Measurements from ENCODE around the gene HES4.

The HES4 gene

DNA sequence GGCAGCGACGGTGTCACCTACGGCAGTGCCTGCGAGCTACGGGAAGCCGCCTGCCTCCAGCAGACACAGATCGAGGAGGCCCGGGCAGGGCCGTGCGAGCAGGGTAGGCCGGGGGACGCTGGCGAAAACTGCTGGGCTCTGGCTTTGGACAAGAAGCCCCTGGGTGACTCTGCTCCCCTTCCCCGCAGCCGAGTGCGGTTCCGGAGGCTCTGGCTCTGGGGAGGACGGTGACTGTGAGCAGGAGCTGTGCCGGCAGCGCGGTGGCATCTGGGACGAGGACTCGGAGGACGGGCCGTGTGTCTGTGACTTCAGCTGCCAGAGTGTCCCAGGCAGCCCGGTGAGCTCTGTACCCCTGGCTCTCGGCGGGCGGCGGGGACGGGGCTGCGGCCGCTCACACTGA lies 44.0 kb upstream of the HES4 start:
- no peak overlapping the region for H3K27ac ChIP-seq (replicated peaks; ENCODE audit: low read length)
- H2AK5ac ChIP-seq (ENCODE audit: low read depth, low read length), result no peak overlapping the region
- H3K36me3 ChIP-seq (replicated peaks in 1 of 2; ENCODE audit: control insufficient read depth in 2 of 2, insufficient read depth in 2 of 2, low read length in 2 of 2), result peaks cover 47 to 66% of the 10 kb centered on the region in 2 donors
- no peak for DNase-seq (ENCODE audit: low spot score)
- H2BK12ac ChIP-seq (ENCODE audit: low read length), result no peak overlapping the region
- peaks cover 2 to 11% of the 10 kb centered on the region in 2 donors for H3K4me1 ChIP-seq (ENCODE audit: control insufficient read depth in 2 of 2, insufficient read depth in 1 of 2, low read depth in 1 of 2, low read length in 2 of 2)
- H3K4ac ChIP-seq (ENCODE audit: low read length), result no peak overlapping the region
- H3K79me1 ChIP-seq (ENCODE audit: low read depth, low read length), result peaks cover 34% of the 10 kb centered on the region
- H4K8ac ChIP-seq (ENCODE audit: low read depth, low read length), result no peak overlapping the region
- H3K14ac ChIP-seq (ENCODE audit: low read length), result no peak overlapping the region
- H3K4me2 ChIP-seq (ENCODE audit: insufficient read depth, low read length, poor library complexity, severe bottlenecking), result no peak overlapping the region
- no peak overlapping the region for H2BK5ac ChIP-seq (ENCODE audit: low read length)
- no peak overlapping the region for H4K91ac ChIP-seq (ENCODE audit: low read depth, low read length, poor library complexity)
- H3K9ac ChIP-seq (ENCODE audit: low read depth, low read length, poor library complexity), result no peak overlapping the region
- no peak overlapping the region for H2BK120ac ChIP-seq (ENCODE audit: low read depth, low read length)
- H2BK15ac ChIP-seq (ENCODE audit: low read length), result no peak overlapping the region
- H3K18ac ChIP-seq (ENCODE audit: low read length), result no peak overlapping the region
- H3K9me3 ChIP-seq (replicated peaks in 1 of 2; ENCODE audit: control insufficient read depth in 2 of 2, insufficient read depth in 1 of 2, low read depth in 1 of 2, low read length in 2 of 2), result no peaks in the 10 kb centered on the region
- H3K23ac ChIP-seq (ENCODE audit: low read depth, low read length, poor library complexity), result peak overlapping the region; percentile 31
- no peaks in the 10 kb centered on the region for H3K27me3 ChIP-seq (ENCODE audit: control insufficient read depth in 3 of 3, insufficient read depth in 3 of 3, low read depth in 1 of 3, low read length in 3 of 3)
- WGBS, 2 donors (ENCODE audit: extremely low coverage in 2 of 2, insufficient read length in 2 of 2, insufficient replicate concordance in 1 of 2), result no CpG with 5 or more reads among the region's 33 CpGs
- H3K4me3 ChIP-seq (ENCODE audit: low read length in 2 of 2), result no peak overlapping the region
- H2AFZ ChIP-seq (ENCODE audit: low read length), result no peak overlapping the region

DNA sequence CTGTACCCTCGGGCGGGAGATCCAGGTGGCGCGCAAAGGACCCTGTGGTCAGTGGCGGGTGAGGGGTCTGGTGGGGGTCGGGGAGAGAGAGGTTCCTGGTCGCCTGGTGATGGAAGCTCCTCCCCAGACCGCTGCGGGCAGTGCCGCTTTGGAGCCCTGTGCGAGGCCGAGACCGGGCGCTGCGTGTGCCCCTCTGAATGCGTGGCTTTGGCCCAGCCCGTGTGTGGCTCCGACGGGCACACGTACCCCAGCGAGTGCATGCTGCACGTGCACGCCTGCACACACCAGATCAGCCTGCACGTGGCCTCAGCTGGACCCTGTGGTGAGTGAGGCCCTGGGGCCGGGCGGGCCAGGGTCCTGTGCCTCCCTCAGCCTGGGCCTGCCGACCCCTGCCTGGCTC lies 43.5 kb upstream of the HES4 start:
- H2AK5ac ChIP-seq (ENCODE audit: low read depth, low read length), result no peak overlapping the region
- H3K79me1 ChIP-seq (ENCODE audit: low read depth, low read length), result peaks cover 34% of the 10 kb centered on the region
- H3K4me2 ChIP-seq (ENCODE audit: insufficient read depth, low read length, poor library complexity, severe bottlenecking), result no peak overlapping the region
- H2AFZ ChIP-seq (ENCODE audit: low read length), result no peak overlapping the region
- H2BK15ac ChIP-seq (ENCODE audit: low read length), result no peak overlapping the region
- H3K18ac ChIP-seq (ENCODE audit: low read length), result no peak overlapping the region
- no peak overlapping the region for H3K27ac ChIP-seq (replicated peaks; ENCODE audit: low read length)
- peak overlapping the region; percentile 75 for H2BK5ac ChIP-seq (ENCODE audit: low read length)
- no peaks in the 10 kb centered on the region for H3K9me3 ChIP-seq (replicated peaks in 1 of 2; ENCODE audit: control insufficient read depth in 2 of 2, insufficient read depth in 1 of 2, low read depth in 1 of 2, low read length in 2 of 2)
- H3K4me3 ChIP-seq (ENCODE audit: low read length in 2 of 2), result no peak overlapping the region
- peak overlapping the region; percentile 31 for H3K23ac ChIP-seq (ENCODE audit: low read depth, low read length, poor library complexity)
- no peak overlapping the region for H2BK12ac ChIP-seq (ENCODE audit: low read length)
- H3K36me3 ChIP-seq (replicated peaks in 1 of 2; ENCODE audit: control insufficient read depth in 2 of 2, insufficient read depth in 2 of 2, low read length in 2 of 2), result peaks cover 48 to 65% of the 10 kb centered on the region in 2 donors
- peak overlapping the region; percentile 60 for H3K9ac ChIP-seq (ENCODE audit: low read depth, low read length, poor library complexity)
- H3K4me1 ChIP-seq (ENCODE audit: control insufficient read depth in 2 of 2, insufficient read depth in 1 of 2, low read depth in 1 of 2, low read length in 2 of 2), result peaks cover 2 to 13% of the 10 kb centered on the region in 2 donors
- no peaks in the 10 kb centered on the region for H3K27me3 ChIP-seq (ENCODE audit: control insufficient read depth in 3 of 3, insufficient read depth in 3 of 3, low read depth in 1 of 3, low read length in 3 of 3)
- WGBS, 2 donors (ENCODE audit: extremely low coverage in 2 of 2, insufficient read length in 2 of 2, insufficient replicate concordance in 1 of 2), result no CpG with 5 or more reads among the region's 27 CpGs
- no peak overlapping the region for H3K14ac ChIP-seq (ENCODE audit: low read length)
- peak overlapping the region; percentile 43 for H4K8ac ChIP-seq (ENCODE audit: low read depth, low read length)
- H3K4ac ChIP-seq (ENCODE audit: low read length), result no peak overlapping the region
- no peak for DNase-seq (ENCODE audit: low spot score)
- H2BK120ac ChIP-seq (ENCODE audit: low read depth, low read length), result no peak overlapping the region
- H4K91ac ChIP-seq (ENCODE audit: low read depth, low read length, poor library complexity), result no peak overlapping the region

DNA sequence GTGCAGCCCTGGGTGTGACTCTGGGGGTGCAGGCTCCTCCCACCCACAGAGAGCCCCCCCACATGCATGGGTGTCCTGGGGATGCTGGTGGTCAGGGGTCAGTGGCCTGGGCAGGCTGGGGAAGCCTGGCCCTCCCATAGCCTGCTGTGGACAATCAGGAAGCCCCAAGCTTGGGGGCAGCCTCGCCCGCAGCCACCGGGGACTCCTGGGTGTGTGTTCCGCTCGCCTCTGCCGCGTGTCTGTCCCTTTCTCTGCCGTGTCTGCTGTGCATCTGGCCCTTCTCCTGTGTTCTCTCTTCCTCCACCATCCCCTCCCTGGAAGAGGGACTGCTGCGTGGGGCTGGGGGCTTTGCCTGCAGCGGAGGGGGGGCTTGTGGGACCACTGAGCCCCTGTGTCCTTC lies 42.9 kb upstream of the HES4 start:
- Histone ChIP-seq H3K27me3 (ENCODE audit: control insufficient read depth in 3 of 3, insufficient read depth in 3 of 3, low read depth in 1 of 3, low read length in 3 of 3) (no peaks in the 10 kb centered on the region), H3K4me1 (ENCODE audit: control insufficient read depth in 2 of 2, insufficient read depth in 1 of 2, low read depth in 1 of 2, low read length in 2 of 2) (peaks cover 2 to 19% of the 10 kb centered on the region in 2 donors), H2BK120ac (ENCODE audit: low read depth, low read length) (no peak overlapping the region), H2AK5ac (ENCODE audit: low read depth, low read length) (no peak overlapping the region), H3K4ac (ENCODE audit: low read length) (peak overlapping the region; percentile 23), H4K91ac (ENCODE audit: low read depth, low read length, poor library complexity) (no peak overlapping the region), H2AFZ (ENCODE audit: low read length) (no peak overlapping the region), H3K4me3 (ENCODE audit: low read length in 2 of 2) (no peak overlapping the region), H2BK5ac (ENCODE audit: low read length) (peak overlapping the region; percentile 75), H3K27ac (replicated peaks; ENCODE audit: low read length) (no peak overlapping the region), H3K9ac (ENCODE audit: low read depth, low read length, poor library complexity) (peak overlapping the region; percentile 72), H3K79me1 (ENCODE audit: low read depth, low read length) (peaks cover 34% of the 10 kb centered on the region), H3K14ac (ENCODE audit: low read length) (no peak overlapping the region), H3K4me2 (ENCODE audit: insufficient read depth, low read length, poor library complexity, severe bottlenecking) (no peak overlapping the region), H3K9me3 (replicated peaks in 1 of 2; ENCODE audit: control insufficient read depth in 2 of 2, insufficient read depth in 1 of 2, low read depth in 1 of 2, low read length in 2 of 2) (no peaks in the 10 kb centered on the region), H2BK15ac (ENCODE audit: low read length) (no peak overlapping the region), H3K36me3 (replicated peaks in 1 of 2; ENCODE audit: control insufficient read depth in 2 of 2, insufficient read depth in 2 of 2, low read length in 2 of 2) (peaks cover 49 to 67% of the 10 kb centered on the region in 2 donors), H3K18ac (ENCODE audit: low read length) (no peak overlapping the region), H2BK12ac (ENCODE audit: low read length) (no peak overlapping the region), H4K8ac (ENCODE audit: low read depth, low read length) (no peak overlapping the region), H3K23ac (ENCODE audit: low read depth, low read length, poor library complexity) (peak overlapping the region; percentile 80)
- no CpG with 5 or more reads among the region's 10 CpGs for WGBS, 2 donors (ENCODE audit: extremely low coverage in 2 of 2, insufficient read length in 2 of 2, insufficient replicate concordance in 1 of 2)
- no peak for DNase-seq (ENCODE audit: low spot score)

DNA sequence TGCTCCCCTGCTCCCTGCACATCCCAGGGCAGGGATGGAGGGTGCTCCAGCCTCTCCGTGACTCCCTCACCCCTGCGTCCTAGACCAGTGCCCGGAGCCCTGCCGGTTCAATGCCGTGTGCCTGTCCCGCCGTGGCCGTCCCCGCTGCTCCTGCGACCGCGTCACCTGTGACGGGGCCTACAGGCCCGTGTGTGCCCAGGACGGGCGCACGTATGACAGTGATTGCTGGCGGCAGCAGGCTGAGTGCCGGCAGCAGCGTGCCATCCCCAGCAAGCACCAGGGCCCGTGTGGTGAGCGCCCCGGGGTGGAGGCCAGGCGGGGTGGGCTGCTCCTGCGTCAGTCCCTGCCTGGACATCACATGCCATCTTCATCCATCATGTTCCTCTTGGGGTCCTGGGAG lies 42.0 kb upstream of the HES4 start:
- Histone ChIP-seq H3K4me1 (ENCODE audit: control insufficient read depth in 2 of 2, insufficient read depth in 1 of 2, low read depth in 1 of 2, low read length in 2 of 2) (peaks cover 2 to 25% of the 10 kb centered on the region in 2 donors), H2AK5ac (ENCODE audit: low read depth, low read length) (no peak overlapping the region), H4K8ac (ENCODE audit: low read depth, low read length) (no peak overlapping the region), H3K18ac (ENCODE audit: low read length) (peak overlapping the region; percentile 71), H3K79me1 (ENCODE audit: low read depth, low read length) (peaks cover 34% of the 10 kb centered on the region), H2BK12ac (ENCODE audit: low read length) (peak overlapping the region; percentile 58), H3K4ac (ENCODE audit: low read length) (no peak overlapping the region), H3K36me3 (replicated peaks in 1 of 2; ENCODE audit: control insufficient read depth in 2 of 2, insufficient read depth in 2 of 2, low read length in 2 of 2) (peaks cover 52 to 67% of the 10 kb centered on the region in 2 donors), H3K27me3 (ENCODE audit: control insufficient read depth in 3 of 3, insufficient read depth in 3 of 3, low read depth in 1 of 3, low read length in 3 of 3) (no peaks in the 10 kb centered on the region), H3K23ac (ENCODE audit: low read depth, low read length, poor library complexity) (peak overlapping the region; percentile 93), H3K14ac (ENCODE audit: low read length) (peak overlapping the region; percentile 56), H3K9me3 (replicated peaks in 1 of 2; ENCODE audit: control insufficient read depth in 2 of 2, insufficient read depth in 1 of 2, low read depth in 1 of 2, low read length in 2 of 2) (no peaks in the 10 kb centered on the region), H3K4me3 (ENCODE audit: low read length in 2 of 2) (no peak overlapping the region), H3K27ac (replicated peaks; ENCODE audit: low read length) (no peak overlapping the region), H3K4me2 (ENCODE audit: insufficient read depth, low read length, poor library complexity, severe bottlenecking) (peak overlapping the region; percentile 18), H2BK5ac (ENCODE audit: low read length) (no peak overlapping the region), H2BK120ac (ENCODE audit: low read depth, low read length) (no peak overlapping the region), H4K91ac (ENCODE audit: low read depth, low read length, poor library complexity) (no peak overlapping the region), H3K9ac (ENCODE audit: low read depth, low read length, poor library complexity) (no peak overlapping the region), H2AFZ (ENCODE audit: low read length) (no peak overlapping the region), H2BK15ac (ENCODE audit: low read length) (no peak overlapping the region)
- WGBS, 2 donors (ENCODE audit: extremely low coverage in 2 of 2, insufficient read length in 2 of 2, insufficient replicate concordance in 1 of 2), result no CpG with 5 or more reads among the region's 25 CpGs
- DNase-seq (ENCODE audit: low spot score), result no peak

All from neuronal stem cell (in vitro differentiated cells).